Heart right ventricle (tissue), 16 donors: ENCODE results near the gene UEVLD. TPM values are rescaled to one million over a fixed set of nuclear protein-coding genes. Genes with fewer than 3 reads are reported as not detected.

ENCODE experiments used
- ATAC-seq, 8 donors: fragments of 200-7000 bp; cut with Tn5 transposase; one replicate each; pipeline ENCODE4 v1.9.1; 2020; ENCODE audit warnings: mild to moderate bottlenecking in 8 of 8, moderate library complexity in 8 of 8, moderate number of reproducible peaks in 1 of 8
- DNase-seq, 2 donors: peaks; one replicate each; pipeline ENCODE4 v3.0.0-alpha.2; 2020
- H3K27ac ChIP-seq, 10 donors: fragments of 200-600 bp; sonication (generic) in 2 of 10; one replicate each; pipeline versions ENCODE4 v1.5.0 to v1.8.0; 2020 to 2022; ENCODE audit warnings: mild to moderate bottlenecking in 3 of 10
- H3K27me3 ChIP-seq, 7 donors: fragments of 200-600 bp; one replicate each; pipeline ENCODE4 v1.8.0; 2021 to 2022; ENCODE audit warnings: mild to moderate bottlenecking in 2 of 7
- H3K36me3 ChIP-seq, 9 donors: fragments of 200-600 bp; sonication (generic) in 1 of 9; one replicate each; pipeline versions ENCODE4 v1.5.0 to v1.8.0; 2020 to 2022; ENCODE audit warnings: mild to moderate bottlenecking in 2 of 9
- H3K4me1 ChIP-seq, 9 donors: fragments of 200-600 bp; sonication (generic) in 1 of 9; one replicate each; pipeline versions ENCODE4 v1.5.0 to v1.8.0; 2020 to 2022; ENCODE audit warnings: mild to moderate bottlenecking in 4 of 9
- H3K4me3 ChIP-seq, 10 donors: fragments of 200-600 bp; sonication (generic) in 2 of 10; one replicate each; pipeline versions ENCODE4 v1.5.0 to v1.8.0; 2020 to 2022; ENCODE audit warnings: mild to moderate bottlenecking in 7 of 10, moderate library complexity in 2 of 10
- H3K9me3 ChIP-seq, 11 donors: fragments of 200-600 bp in 10 of 11; sonication (generic) in 2 of 11; one replicate each; pipeline versions ENCODE4 v1.5.0 to v1.8.0; 2013 to 2022; ENCODE audit warnings: mild to moderate bottlenecking in 2 of 11, control low read depth in 1 of 11, moderate library complexity in 1 of 11
- CTCF ChIP-seq, 9 donors: fragments of 200-600 bp; sonication (generic) in 2 of 9; IDR thresholded peaks; one replicate each; pipeline versions ENCODE4 v1.5.0 to v1.8.0; 2021 to 2022; ENCODE audit warnings: antibody characterized with exemption in 9 of 9, mild to moderate bottlenecking in 5 of 9, moderate library complexity in 1 of 9
- WGBS, 2 donors: extraction: QIAGEN DNeasy Blood & Tissue Kit; methylation state at CpG; one replicate each; pipeline ENCODE4 v1.1.7; 2013; ENCODE audit warnings: inconsistent platforms in 1 of 2; 5-methylcytosine and 5-hydroxymethylcytosine counted together
- intact Hi-C, 10 donors: fragments of 100-400 bp; cut with DNase I; formaldehyde crosslinking; loops; one replicate each; pipeline versions ENCODE4 v1.11.1 to v1.14.2; 2022
- polyA plus RNA-seq, 2 donors: library from polyadenylated mRNA; stranded (reverse); fragments of 200-250 nt; gene quantifications; one replicate each; pipeline ENCODE4 v1.2.3, GENCODE V29; 2013
- total RNA-seq, 10 donors: library from RNA; stranded (reverse); fragmentation: NEBNext Ultra II Directional in 3 of 10; extraction: Animal tissue kit (Norgen Biotek cat#: 25700) in 3 of 10; gene quantifications; one replicate each; pipeline versions ENCODE4 v1.2.1 to v1.2.4, GENCODE V29; 2021 to 2023
- donor health status: Arrhythmogenic right ventricular cardiomyopathy.
- donor health status: ischemic (EF 13 %, LVEDD 7.1; RV severe dilation, severe dysfunction).
- donor health status: healthy with polysubstance abuse.
- donor health status: DM: no; HTN: yes; CAD: no.
- donor health status: DM: no; HTN: no; CAD: no.
- donor health status: ischemic (EF 25% LVEDD 6.9; RV normal size, moderate dysfunction).
- donor health status: ischemic (EF 25% LVEDD 5.7; RV mildly dilated, moderate dysfunction).
- donor health status: healthy.
- donor health status: DM: yes; HTN: yes; CAD: no.
- donor health status: Ischemic cardiomyopathy.
- donor health status: ischemic (EF 35%, LVEDD 5.7; RV mildly dilated, moderate dysfunction).
- donor health status: nonischemic (EF 11% LVEDD 7.7; RV severe dilation, severe dysfunction).
- donor health status: DM: yes; HTN: yes; CAD: no.
- donor health status: PGD.
- donor health status: ischemic (EF 29% LVEDD 5.4; RV normal size, mild dysfunction).
- donor health status: nonischemic (EF 23%, LVEDD 6.1; RV moderate dilation, normal function).

The UEVLD gene
- total and polyA plus RNA-seq, 12 donors, result 5.6 to 25.8 (median 18.4) TPM

- no peak for ATAC-seq
Observed at GRCh38 chr11:18632841-18633240, 44.3 kb upstream of the UEVLD start.

DNA sequence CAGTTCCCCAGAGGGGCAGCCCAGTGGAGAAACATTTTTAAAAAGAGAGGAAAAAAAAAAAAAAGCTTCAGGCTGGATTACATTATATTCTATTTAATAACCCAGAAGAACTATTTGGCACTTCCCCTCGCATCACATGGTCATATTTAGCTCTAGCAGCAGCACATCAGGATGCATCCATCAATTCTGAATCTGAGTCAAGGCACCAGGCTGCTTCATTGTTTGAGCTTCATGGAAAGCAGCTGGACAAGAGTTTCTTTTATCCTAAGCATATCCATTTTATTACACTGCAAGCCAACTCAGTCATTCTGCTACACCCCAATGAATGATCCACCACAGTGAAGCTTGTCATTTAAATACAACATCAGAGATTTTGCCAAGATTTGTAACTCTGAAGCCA is 35.6 kb upstream of the UEVLD start:
- 93 to 100% methylated on average over 1 of the region's 1 CpG for WGBS, 2 donors
- no peak for TF ChIP-seq CTCF (IDR thresholded peaks at IDR 0.05)
- Histone ChIP-seq H3K27me3 (no peaks in the 10 kb centered on the region), H3K36me3 (peaks cover 0 to 4% (median 0%) of the 10 kb centered on the region in 9 donors), H3K4me1 (peaks cover 0 to 24% (median 7%) of the 10 kb centered on the region in 9 donors), H3K4me3 (no peak overlapping the region), H3K27ac (no peak overlapping the region), H3K9me3 (peaks cover 0 to 8% (median 0%) of the 10 kb centered on the region in 11 donors)
- intact Hi-C loops, result no loop called here
- ATAC-seq, result no peak
- DNase-seq, result no peak

More at GRCh38 chr11:18632841-18633240, 44.3 kb upstream of the UEVLD start:
- 45 to 53% methylated on average over 2 of the region's 2 CpGs for WGBS, 2 donors
- H3K4me3 ChIP-seq, result peak overlapping the region in 8 of 10 donors; percentile 65 to 96 (median 83)
- H3K9me3 ChIP-seq, result no peaks in the 10 kb centered on the region
- intact Hi-C loops, result loop anchor here in 6 of 10 donors (5.0 to 10.0 kb wide), 5 partner anchors 48 to 311 kb away; partner anchors contain the start of genes GTF2H1 (in 3 of the 6), HPS5 (in 3 of the 6), TMEM86A (in 3 of the 6) and UEVLD (in 1 of the 6)
- peaks cover 4 to 48% (median 13%) of the 10 kb centered on the region in 9 donors for H3K4me1 ChIP-seq
- peak overlapping the region in 1 of 10 donors; percentile 96 for H3K27ac ChIP-seq
- no peak for TF ChIP-seq CTCF (IDR thresholded peaks at IDR 0.05)
- no peaks in the 10 kb centered on the region for H3K27me3 ChIP-seq
- peaks cover 0 to 6% (median 0%) of the 10 kb centered on the region in 9 donors for H3K36me3 ChIP-seq
- DNase-seq, result no peak

DNA sequence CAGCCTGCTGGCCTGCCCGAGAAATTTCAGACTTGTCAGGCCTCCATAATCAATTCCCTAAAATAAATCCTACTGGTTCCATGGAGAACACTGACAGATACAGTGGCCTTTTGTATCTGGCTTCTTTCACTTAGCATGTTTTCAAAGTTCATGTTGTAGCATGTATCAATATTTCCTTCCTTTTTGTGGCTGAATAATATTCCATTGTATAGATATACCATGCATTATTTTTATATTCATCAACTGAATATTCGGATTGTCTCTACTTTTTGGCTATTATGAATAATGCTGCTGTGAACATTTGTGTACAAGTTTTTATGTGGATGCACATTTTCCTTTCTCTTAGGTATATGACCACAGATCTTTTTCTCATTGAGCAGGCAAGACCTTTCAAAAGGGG is 35.2 kb upstream of the UEVLD start:
- Histone ChIP-seq H3K9me3 (peaks cover 0 to 8% (median 0%) of the 10 kb centered on the region in 11 donors), H3K27ac (no peak overlapping the region), H3K27me3 (no peaks in the 10 kb centered on the region), H3K36me3 (no peaks in the 10 kb centered on the region), H3K4me1 (peaks cover 3 to 27% (median 11%) of the 10 kb centered on the region in 9 donors), H3K4me3 (no peak overlapping the region)
- ATAC-seq (no peak), DNase-seq (no peak)
- 95 to 98% methylated on average over 2 of the region's 2 CpGs for WGBS, 2 donors
- intact Hi-C loops, result no loop called here
- no peak for TF ChIP-seq CTCF (IDR thresholded peaks at IDR 0.05)

DNA sequence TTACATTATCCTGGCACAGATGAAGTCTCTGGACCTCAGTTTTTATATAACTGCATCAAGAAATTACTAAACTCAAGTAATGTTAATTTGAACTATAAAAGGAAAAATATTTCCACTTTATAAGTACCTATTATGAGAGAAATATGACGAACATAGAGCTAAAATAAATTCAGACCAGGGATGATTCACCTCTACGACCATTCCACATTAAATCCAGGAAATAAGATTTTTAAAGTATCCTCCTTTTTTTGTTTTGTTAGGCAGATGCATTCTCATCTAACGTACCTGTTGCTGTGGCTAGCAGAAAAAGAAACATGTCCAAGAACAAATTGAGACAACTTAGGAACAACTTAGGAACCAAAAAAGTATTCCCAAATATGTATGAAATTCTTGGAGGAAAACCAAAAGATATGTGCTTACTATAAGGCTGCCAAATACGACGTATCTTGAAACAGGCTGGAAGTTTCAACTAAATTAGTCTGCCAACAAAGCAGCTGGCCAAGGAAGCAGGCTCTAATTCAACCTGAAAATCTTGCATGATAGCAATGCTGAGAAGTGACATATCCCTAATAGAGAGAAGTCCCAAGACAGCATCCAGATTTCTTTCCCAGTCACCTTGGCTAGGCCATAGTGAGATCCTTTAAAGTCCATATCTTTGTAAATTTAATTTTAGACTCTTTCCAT is 29.9 kb upstream of the UEVLD start:
- peaks cover 0 to under 1% (median 0%) of the 10 kb centered on the region in 11 donors for H3K9me3 ChIP-seq
- peaks cover 4 to 53% (median 19%) of the 10 kb centered on the region in 9 donors for H3K4me1 ChIP-seq
- intact Hi-C loops, result no loop called here
- H3K27me3 ChIP-seq, result no peaks in the 10 kb centered on the region
- H3K4me3 ChIP-seq, result no peak overlapping the region
- H3K27ac ChIP-seq, result peak overlapping the region in 9 of 10 donors; percentile 5 to 77 (median 51)
- TF ChIP-seq CTCF (IDR thresholded peaks at IDR 0.05), result no peak
- H3K36me3 ChIP-seq, result peaks cover 0 to 31% (median 17%) of the 10 kb centered on the region in 9 donors
- peak in 2 of 8 donors; percentile 55 to 79 for ATAC-seq
- WGBS, 2 donors, result 12 to 15% methylated on average over 5 of the region's 5 CpGs
- no peak for DNase-seq
